Mucosa of rectum (tissue), 2 donors: ENCODE data around the gene ADCY9.
A peak's percentile ranks its signal among the peaks of the same experiment; 100 is the strongest.

ENCODE experiments used
- H3K27ac ChIP-seq, 2 donors: one replicate each; pipeline ENCODE4 v1.7.0; 2013; ENCODE audit warnings: inconsistent platforms in 2 of 2, low read depth in 2 of 2, low read length in 2 of 2
- H3K27me3 ChIP-seq, 2 donors: one replicate each; pipeline ENCODE4 v1.7.0; 2013; ENCODE audit warnings: low read length in 2 of 2; ENCODE audit not compliant: control insufficient read depth in 2 of 2, insufficient read depth in 2 of 2
- H3K36me3 ChIP-seq, 2 donors: one replicate each; pipeline ENCODE4 v1.7.0; 2013; ENCODE audit warnings: low read length in 2 of 2; ENCODE audit not compliant: control insufficient read depth in 2 of 2, insufficient read depth in 2 of 2
- H3K4me1 ChIP-seq, 2 donors: one replicate each; pipeline ENCODE4 v1.7.0; 2013; ENCODE audit warnings: low read length in 2 of 2, mild to moderate bottlenecking in 1 of 2; ENCODE audit not compliant: control insufficient read depth in 2 of 2, insufficient read depth in 2 of 2
- H3K4me3 ChIP-seq, 2 donors: one replicate each; pipeline ENCODE4 v1.7.0; 2013; ENCODE audit warnings: low read length in 2 of 2
- H3K9ac ChIP-seq, 2 donors: one replicate each; pipeline ENCODE4 v1.7.0; 2013; ENCODE audit warnings: low read length in 2 of 2, low read depth in 1 of 2, mild to moderate bottlenecking in 1 of 2
- H3K9me3 ChIP-seq, 2 donors: one replicate each; pipeline ENCODE4 v1.7.0; 2013; ENCODE audit warnings: low read length in 2 of 2; ENCODE audit not compliant: control insufficient read depth in 2 of 2
- donor health status: healthy.
- donor health status: Normal muscosa, but diverticular disease.

The ADCY9 gene

DNA sequence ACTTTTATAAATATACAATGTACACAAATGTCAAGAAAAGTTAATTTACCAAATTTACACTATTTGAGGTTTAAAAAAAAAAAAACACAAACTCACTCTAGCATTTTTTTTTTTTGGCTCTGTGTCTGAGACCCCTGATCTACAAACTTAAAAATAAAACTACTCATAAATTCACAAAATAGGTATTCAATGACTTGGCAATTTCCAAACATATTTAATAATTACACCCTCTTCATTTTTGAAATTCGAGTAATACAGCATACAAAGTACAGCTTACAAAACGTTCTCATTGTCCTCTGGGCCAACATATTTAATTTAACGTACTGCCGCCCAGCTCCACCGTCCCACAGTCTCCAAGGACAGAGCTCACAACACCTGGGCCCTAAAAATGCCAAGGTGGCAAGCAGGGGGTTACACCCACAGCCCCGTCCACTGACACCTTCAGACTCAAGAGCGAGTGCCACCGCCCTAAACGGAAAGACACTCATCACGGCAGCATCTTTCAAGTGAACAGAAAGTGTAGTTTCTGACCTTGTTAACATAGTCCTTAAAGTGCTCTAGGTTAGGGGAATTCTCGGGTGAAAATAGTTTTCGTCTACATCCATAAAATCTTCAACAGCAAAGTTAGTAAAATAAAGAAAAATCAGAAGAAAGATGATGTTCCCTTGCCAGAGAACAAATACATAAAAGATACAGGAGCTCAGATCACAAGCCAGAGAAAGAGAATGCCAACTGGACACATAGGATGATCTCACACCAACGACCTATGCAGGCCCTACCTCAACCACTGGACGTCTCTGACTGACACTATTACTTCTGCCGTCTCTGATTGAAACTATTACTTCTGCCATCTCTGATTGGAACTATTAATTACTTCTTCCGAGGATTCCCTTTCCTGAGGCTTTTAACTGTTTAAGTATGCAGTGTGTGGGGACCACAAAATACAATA is 4.2 kb downstream of the ADCY9 start:
- Histone ChIP-seq H3K9ac (peak overlapping the region in 1 of 2 donors; percentile 56), H3K36me3 (peaks cover 0 to 2% of the 10 kb centered on the region in 2 donors), H3K27me3 (no peaks in the 10 kb centered on the region), H3K9me3 (no peaks in the 10 kb centered on the region), H3K27ac (peak overlapping the region in 1 of 2 donors; percentile 60), H3K4me1 (peaks cover 38 to 54% of the 10 kb centered on the region in 2 donors), H3K4me3 (peak overlapping the region; percentile 37 to 60)

GRCh38 chr16:4110680-4111079 is 5.6 kb downstream of the ADCY9 start:
- H3K4me3 ChIP-seq = peak overlapping the region; percentile 26 to 37
- peaks cover 36 to 50% of the 10 kb centered on the region in 2 donors for H3K4me1 ChIP-seq
- peak overlapping the region; percentile 54 to 58 for H3K27ac ChIP-seq

GRCh38 chr16:4110065-4110464 is 6.2 kb downstream of the ADCY9 start:
- Histone ChIP-seq H3K4me1 (peaks cover 36 to 47% of the 10 kb centered on the region in 2 donors), H3K27me3 (no peaks in the 10 kb centered on the region), H3K27ac (peak overlapping the region in 1 of 2 donors; percentile 52)

More at GRCh38 chr16:4110680-4111079, 5.6 kb downstream of the ADCY9 start:
- Histone ChIP-seq H3K36me3 (peaks cover 0 to 2% of the 10 kb centered on the region in 2 donors), H3K9ac (no peak overlapping the region), H3K9me3 (no peaks in the 10 kb centered on the region), H3K27me3 (no peaks in the 10 kb centered on the region)

GRCh38 chr16:4109250-4109736 is 6.9 kb downstream of the ADCY9 start:
- H3K4me1 ChIP-seq = peaks cover 29 to 45% of the 10 kb centered on the region in 2 donors
- peaks cover 0 to 2% of the 10 kb centered on the region in 2 donors for H3K36me3 ChIP-seq
- no peak overlapping the region for H3K27ac ChIP-seq
- H3K9ac ChIP-seq = no peak overlapping the region
- no peaks in the 10 kb centered on the region for H3K9me3 ChIP-seq
- H3K4me3 ChIP-seq = no peak overlapping the region
- no peaks in the 10 kb centered on the region for H3K27me3 ChIP-seq

More at GRCh38 chr16:4110065-4110464, 6.2 kb downstream of the ADCY9 start:
- Histone ChIP-seq H3K36me3 (peaks cover 0 to 2% of the 10 kb centered on the region in 2 donors), H3K9me3 (no peaks in the 10 kb centered on the region), H3K4me3 (no peak overlapping the region), H3K9ac (no peak overlapping the region)

DNA sequence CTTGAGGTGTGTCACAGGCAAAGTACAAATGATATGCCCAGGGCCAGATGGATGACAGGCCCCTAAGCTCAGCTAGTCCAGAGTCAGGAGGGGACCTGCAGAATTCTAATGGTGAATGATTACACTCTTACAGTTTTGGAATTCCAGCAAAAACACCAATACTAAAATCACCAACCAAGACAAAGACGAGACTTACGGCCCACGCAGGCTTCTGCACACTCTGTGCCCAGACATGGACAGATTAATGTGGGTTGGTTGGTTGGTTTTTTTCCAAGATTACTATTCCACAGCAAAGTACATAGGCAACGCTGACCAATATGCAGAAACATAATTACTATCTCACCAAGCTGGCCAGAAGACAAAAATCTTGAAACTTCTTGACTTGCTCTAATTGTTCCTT is 9.7 kb downstream of the ADCY9 start:
- Histone ChIP-seq H3K27me3 (no peaks in the 10 kb centered on the region), H3K9ac (no peak overlapping the region), H3K27ac (no peak overlapping the region), H3K4me3 (no peak overlapping the region), H3K9me3 (no peaks in the 10 kb centered on the region), H3K4me1 (peaks cover 18% of the 10 kb centered on the region in 2 donors), H3K36me3 (peaks cover 0 to 2% of the 10 kb centered on the region in 2 donors)

- Histone ChIP-seq H3K27ac (no peak overlapping the region), H3K36me3 (peaks cover 0 to 2% of the 10 kb centered on the region in 2 donors), H3K4me1 (peaks cover 11 to 15% of the 10 kb centered on the region in 2 donors), H3K27me3 (no peaks in the 10 kb centered on the region), H3K4me3 (no peak overlapping the region), H3K9me3 (no peaks in the 10 kb centered on the region), H3K9ac (no peak overlapping the region)
Measured at GRCh38 chr16:4105848-4106247, 10.4 kb downstream of the ADCY9 start.

GRCh38 chr16:4103745-4104144 is 12.5 kb downstream of the ADCY9 start:
- Histone ChIP-seq H3K27ac (no peak overlapping the region), H3K36me3 (no peaks in the 10 kb centered on the region), H3K9ac (no peak overlapping the region), H3K4me3 (no peak overlapping the region), H3K27me3 (no peaks in the 10 kb centered on the region), H3K4me1 (no peaks in the 10 kb centered on the region), H3K9me3 (no peaks in the 10 kb centered on the region)

- no peak overlapping the region for H3K4me3 ChIP-seq
- no peaks in the 10 kb centered on the region for H3K36me3 ChIP-seq
- no peaks in the 10 kb centered on the region for H3K27me3 ChIP-seq
- H3K4me1 ChIP-seq = peaks cover 5 to 15% of the 10 kb centered on the region in 2 donors
- no peak overlapping the region for H3K27ac ChIP-seq
- no peak overlapping the region for H3K9ac ChIP-seq
- no peaks in the 10 kb centered on the region for H3K9me3 ChIP-seq
Measured at GRCh38 chr16:4101421-4102219, 14.6 kb downstream of the ADCY9 start.

GRCh38 chr16:4098501-4098900 is 17.7 kb downstream of the ADCY9 start:
- Histone ChIP-seq H3K27ac (no peak overlapping the region), H3K36me3 (no peaks in the 10 kb centered on the region), H3K4me1 (peaks cover 10 to 31% of the 10 kb centered on the region in 2 donors)

More at GRCh38 chr16:4098501-4098900, 17.7 kb downstream of the ADCY9 start:
- Histone ChIP-seq H3K9me3 (no peaks in the 10 kb centered on the region), H3K4me3 (no peak overlapping the region), H3K9ac (no peak overlapping the region), H3K27me3 (no peaks in the 10 kb centered on the region)
